GM19463 (cell line): ENCODE measurements around the gene CCBE1.
"Not testable (repeated sequence)": the region's sequence is repeated elsewhere in the genome, so short reads cannot be mapped to it uniquely, and the experiment has no call there.

Experiments
- ATAC-seq: cut with Tn5 transposase; IDR thresholded peaks from one replicate; pipeline ENCODE4 v1.9.1; 2021; ENCODE audit warnings: mild to moderate bottlenecking, moderate library complexity; ENCODE audit not compliant: unreplicated experiment

Gene CCBE1

DNA sequence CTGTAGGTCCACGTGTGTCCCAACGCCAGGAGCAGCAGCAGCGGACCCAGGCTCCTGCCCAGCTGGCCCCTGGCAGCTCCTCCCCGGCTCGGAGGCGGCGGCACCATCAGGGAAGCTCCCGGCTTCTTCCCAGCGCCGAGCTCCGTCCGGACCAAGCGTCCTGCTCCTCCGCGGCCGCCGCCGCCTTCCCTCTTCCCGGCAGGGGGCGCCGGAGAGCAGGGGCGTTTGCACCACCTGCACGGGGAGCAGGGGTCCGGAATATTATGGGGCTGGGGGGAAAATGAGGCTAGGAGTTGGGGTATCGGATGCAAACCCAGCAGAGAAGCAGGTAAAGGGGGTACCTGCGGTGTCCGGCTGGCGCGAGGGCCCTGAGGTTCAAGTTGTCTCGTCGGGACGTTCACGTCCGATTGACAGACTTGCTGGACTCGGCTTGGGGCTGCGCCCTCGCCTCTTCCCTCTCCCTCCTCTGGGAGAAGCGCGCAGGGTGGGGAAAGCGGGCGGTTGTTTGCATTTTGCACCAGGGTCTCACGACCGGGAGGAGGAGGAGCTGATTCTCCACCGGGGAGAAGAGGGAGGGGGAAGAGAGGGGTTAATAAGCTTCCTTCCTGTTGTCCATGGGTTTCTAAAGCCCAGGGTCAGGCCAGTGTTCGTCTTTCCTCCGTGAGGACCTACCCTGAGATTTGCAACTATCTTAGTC lies at the start of gene CCBE1:
TSS of gene CCBE1 (minus strand) at position 188 of the 697 bp plus-strand sequence.
- ATAC-seq = peak; percentile 62

DNA sequence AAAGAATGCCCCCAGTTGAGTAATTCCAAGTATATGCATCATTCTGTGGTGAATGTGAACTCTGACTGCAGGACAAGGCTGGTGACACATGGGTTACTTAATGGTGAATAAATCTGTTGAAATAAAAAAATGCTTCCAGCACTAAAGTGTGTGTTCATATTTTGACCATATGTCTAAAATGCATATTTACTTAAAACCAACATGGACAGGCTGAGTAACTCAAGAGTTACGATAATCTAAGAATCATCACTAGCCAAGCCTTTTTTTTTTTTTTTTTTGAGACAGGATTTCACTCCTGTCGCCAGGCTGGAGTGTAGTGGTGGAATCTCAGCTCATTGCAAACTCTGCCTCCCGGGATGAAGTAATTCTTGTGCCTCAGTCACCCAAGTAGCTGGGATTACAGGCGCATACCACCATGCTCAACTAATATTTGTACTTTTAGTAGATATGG lies 47.1 kb upstream of the CCBE1 start:
- no peak for ATAC-seq

DNA sequence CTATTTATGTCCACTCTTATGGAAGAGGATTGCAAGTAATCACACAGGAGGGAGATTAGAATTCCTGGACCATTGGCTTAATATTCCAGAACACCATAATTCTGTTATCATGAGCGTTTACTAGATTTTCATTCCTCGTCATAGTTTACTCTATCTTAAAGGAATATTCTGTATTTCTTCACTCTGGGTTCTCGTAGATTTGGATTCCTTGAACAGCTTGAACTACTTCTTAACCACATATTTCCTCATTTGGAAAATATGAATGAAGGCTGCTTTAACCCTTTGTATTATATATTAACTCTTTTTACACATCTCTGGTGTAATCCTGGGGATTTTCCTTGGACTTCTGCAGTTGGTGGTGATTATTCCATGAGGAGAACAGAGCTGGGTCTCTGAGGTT lies 46.3 kb upstream of the CCBE1 start:
- ATAC-seq = no peak

DNA sequence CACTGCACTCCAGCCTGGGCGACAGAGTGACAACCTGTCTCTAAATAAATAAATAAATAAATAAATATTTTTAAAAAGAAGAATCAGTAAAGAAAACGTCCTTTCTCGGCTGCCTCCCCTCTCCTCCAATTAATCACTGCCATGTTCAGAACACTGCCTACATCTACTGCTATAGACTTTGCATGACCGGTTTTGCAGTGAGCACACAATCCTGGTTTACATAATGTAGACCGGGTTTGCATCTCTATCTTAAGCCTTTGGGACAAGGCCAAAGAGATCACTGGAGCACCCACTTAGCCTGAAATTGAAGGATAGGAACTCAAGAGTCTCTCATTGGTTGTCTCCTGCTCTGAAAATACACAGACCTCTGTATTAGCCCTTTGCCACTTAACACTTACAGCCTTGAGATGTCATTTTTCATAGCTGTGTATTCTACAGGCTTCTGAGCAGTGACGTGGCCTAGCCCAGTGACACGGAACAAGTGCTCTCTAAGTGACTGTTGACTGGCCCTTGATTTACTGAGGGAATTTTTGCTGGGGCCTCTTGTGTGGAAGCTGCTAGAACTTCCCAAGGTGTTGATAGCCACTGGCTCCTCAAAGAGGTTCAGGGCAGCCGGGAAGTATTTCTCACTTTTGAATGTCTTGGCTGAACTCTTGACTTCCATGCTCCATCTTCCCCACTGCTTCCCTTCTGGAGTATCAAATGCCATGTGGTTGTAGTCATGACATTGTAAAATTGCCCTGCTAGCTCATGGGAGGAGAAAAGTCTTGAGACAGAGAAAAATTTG lies 45.3 kb upstream of the CCBE1 start:
- no peak for ATAC-seq

DNA sequence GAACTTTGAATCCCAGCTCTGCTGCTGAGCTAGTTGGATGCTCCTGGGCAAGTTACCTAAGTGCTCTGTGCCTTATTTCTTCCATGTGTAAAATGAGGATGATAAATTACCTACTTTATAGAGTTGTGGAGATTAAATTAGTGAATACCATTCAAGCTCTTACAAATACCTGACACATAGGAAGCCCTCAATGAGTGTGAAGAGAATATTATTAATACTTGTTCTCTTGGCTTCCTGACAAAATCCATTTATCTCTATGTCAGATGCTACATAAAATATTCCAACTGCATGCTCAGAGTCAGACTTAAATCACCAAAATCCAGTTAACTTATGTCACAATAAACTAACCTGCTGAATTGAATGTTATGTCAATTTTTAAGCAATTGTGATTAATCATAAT lies 42.9 kb upstream of the CCBE1 start:
- no peak for ATAC-seq

DNA sequence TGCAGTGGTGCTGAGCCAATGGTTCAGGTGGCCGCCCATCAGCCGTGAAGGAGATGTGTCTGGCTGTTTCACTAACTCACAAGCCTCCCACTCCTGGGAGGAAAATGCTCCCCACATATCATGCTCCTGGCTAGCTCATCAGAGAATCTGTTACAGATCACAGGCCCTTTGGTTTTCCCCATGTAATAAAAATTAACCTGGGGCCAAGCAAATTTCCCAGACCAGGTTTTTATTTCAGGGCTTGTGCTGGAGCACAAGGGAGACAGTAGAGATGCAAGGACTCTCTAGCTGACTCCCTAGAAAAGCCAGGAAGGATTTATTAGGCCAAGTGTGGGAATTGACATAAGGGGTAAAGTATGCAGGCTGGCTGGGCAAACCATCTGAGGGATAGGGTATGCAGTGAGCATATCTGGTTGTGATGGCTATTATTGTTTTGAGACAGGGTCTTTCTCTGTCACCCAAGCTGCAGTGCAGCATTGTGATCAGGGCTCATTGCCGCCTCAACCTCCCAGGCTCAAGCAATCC lies 40.6 kb upstream of the CCBE1 start:
- ATAC-seq = no peak

DNA sequence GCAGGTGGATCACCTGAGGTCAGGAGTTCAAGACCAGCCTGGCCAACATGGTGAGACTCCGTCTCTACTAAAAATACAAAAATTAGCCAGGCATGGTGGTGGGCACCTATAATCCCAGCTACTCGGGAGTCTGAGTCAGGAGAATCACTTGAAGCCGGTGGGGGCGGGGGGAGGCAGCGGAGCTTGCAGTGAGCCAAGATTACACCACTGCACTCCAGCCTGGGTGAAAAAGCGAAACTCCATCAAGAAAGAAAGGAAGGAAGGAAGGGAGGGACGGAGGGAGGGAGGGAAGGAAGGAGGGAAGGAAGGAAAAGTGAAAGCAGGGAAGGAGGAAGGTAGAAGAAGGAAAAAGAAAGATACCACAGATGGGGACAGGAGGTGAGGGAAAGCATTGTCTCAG lies 40.1 kb upstream of the CCBE1 start:
- not testable (repeated sequence) for ATAC-seq

DNA sequence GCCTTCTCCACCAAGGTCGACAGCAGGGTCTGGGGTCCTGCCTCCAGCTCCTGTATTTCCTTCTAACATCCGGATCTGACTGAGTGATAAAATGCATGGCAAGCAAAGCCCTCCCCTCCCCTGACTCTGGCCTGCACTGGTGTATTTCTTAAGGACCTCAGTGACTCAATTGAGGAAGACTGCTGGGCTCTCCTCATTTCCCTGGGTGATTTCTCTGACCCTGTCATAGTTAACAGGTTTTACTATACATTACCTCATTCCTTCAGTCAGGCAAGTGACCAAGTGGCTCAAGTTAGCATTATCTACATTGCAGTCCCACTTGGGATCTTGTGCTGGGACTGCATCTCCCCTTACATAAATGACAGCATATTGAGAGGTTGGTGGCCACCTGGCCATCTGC lies 38.8 kb upstream of the CCBE1 start:
- no peak for ATAC-seq

DNA sequence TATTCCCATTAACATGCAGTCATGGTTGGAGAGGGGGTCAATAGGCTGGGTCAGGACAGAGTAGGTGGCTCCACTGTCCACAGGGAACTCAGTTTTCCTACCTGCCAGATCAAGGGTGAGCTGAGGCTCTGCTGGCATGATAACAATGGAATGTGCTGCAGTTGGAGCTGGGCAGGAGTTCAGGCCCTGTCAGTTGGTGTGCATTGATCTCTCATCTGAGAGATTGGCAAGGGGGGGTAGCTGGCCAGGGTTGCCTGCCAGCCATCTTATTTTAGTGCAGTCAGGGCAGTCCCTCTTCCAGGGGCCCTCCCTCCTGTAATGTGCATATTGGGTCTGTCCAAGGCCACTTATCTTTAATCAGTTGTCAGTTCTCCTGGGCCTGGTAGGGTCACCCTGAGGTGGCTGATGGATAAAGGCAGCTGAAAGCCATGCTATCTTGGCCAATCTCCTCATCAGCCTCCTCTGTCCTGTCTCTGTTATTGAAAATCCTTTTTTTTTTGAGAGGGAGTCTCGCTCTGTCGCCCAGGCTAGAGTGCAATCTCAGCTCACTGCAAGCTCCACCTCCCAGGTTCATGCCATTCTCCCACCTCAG lies 38.1 kb upstream of the CCBE1 start:
- ATAC-seq = no peak

DNA sequence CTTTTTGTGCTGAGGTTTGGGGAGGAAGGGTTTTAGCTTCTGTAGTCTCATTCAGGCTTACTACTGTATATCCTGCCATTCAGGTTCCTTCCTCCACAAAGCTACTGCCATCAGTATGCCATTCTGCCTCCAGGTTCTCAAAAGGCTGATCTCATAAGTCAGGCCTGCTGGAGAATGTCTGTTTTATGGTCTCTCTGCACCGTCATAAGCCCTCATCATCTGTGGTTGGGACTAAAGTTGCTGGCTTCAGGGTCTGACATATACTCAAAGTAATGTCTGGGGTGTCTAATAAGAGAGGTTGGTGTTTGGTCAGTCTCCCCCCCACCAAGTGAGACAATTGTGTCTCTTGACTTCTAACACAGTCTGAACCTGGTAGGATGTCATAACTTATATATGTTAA lies 36.2 kb upstream of the CCBE1 start:
- ATAC-seq = no peak

DNA sequence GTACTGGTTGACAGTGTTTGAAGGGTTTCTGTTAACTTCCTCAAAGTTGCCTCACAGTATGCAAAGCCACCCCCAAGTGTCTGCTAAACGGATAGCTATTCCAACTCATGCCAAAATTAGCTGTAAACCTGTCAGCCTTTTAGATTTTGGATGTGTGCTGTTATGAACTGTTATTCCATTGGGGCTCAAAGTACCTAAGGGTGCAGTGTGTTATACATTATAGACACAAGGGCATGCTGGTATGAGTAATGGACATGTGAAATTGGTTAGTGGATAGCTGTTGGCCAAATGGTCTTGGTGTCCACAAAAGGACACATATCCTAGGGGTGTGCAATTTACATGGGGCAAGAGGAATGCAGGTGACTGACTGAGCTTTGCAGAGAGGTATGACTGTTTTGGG lies 33.7 kb upstream of the CCBE1 start:
- no peak for ATAC-seq

DNA sequence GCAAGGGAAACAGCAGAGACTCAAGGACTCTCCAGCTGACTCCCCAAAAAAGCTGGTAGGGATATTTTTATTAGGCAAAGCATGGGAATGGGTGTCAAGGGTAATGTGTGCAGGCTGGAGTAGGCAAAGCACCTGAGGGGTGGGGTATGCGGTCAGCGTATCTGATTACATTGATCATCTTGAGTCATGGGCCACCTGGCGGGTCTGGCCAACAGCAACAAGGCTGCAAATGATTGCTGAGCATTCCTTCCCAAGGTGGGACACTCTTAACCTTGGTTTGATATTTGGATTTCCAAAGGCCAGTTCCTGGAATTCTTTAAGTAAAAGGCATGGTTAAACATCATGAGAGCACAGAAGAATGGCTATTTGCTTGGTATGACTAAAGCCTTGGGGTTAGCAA lies 32.6 kb upstream of the CCBE1 start:
- no peak for ATAC-seq

DNA sequence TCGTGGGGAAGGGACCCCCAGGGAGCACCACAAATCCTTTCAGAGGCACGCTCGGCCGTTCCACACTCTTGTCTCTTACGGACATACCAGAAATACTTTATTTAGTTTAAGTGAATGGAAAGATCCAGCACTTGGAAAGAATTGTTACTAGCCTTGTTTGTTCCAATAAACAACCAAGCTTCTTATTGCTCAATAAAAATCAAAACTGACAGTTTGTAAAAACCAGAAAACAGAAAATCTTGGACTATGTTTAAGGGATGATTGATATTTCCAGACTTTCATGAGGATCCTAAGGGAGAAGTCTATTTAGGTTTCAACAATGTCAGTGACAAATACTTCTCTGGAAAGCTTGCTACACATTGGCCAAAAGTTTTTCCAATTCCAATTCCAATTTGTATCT lies 31.6 kb upstream of the CCBE1 start:
- no peak for ATAC-seq

DNA sequence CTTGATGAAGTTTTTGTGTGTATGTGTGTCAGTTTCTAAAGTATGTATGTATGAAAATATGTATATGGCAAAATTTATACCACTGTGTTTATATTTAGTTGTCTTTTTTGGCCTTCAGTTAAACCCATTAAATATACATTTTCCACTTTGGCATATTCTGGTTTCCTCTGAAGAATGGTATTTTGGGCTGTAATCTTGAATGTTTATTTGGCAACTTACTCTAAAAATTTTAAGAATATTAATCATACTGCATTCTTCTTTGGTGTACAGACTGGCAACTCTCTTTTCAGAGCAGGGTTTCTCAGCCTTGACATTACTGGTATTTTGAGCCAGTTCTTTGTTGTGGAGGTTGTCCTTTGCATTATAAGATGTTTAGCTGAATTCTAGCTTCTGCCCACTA lies 27.9 kb upstream of the CCBE1 start:
- no peak for ATAC-seq

DNA sequence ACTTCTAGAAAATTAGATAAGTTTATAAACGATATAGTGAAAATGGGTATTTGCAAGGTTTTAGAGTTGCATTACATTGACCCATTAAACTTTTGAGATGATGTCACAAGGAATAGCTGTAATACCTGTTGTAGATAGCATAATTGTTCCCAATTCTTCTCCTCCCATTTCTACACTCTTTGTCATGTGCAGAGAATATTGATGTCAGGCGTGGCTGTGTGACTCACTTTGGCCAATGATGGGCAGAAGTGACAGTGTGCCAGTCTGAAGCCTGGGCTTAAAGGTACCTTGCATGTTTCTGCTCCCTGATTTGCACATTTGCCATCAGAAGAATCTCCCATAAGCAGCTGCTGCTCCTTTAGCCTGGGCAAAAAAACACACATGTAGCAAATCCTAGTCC lies 26.9 kb upstream of the CCBE1 start:
- ATAC-seq = no peak

DNA sequence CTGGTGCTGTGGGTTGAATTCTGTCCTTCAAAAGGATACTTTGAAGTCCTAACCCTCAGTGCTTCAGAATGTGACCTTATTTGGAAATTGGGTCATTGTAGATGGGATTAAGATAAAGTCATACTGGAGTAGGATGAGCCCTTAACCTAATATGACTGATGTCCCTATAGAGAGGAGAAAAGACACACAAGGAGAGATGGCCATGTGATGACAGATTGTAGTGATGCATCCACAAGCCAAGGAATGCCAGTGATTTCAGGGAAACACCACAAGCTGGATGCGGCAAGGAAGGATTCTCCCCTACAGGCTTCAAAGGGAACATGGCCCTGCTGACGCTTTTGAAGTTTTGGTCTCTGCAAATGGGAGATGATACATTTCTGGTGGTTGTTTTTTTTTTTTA lies 24.7 kb upstream of the CCBE1 start:
- ATAC-seq = no peak

DNA sequence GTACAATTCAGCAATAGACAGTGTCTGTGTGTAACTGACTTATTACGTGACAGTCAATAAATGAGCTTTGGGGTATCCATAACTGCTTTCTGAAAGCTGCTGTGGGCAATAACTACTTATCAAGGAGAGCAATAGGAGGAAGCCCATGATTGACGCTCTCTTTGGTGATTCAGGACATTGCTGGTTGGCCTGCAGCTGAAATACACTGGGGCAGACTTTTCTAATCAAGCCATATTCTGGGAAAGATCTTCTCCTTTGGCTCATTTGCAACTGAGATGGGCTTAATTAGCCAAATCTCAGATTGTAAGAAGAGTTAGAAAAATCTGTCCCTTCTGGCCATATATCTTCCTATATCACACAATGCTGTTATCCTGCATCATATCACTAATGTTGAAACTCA lies 24.0 kb upstream of the CCBE1 start:
- ATAC-seq = no peak

DNA sequence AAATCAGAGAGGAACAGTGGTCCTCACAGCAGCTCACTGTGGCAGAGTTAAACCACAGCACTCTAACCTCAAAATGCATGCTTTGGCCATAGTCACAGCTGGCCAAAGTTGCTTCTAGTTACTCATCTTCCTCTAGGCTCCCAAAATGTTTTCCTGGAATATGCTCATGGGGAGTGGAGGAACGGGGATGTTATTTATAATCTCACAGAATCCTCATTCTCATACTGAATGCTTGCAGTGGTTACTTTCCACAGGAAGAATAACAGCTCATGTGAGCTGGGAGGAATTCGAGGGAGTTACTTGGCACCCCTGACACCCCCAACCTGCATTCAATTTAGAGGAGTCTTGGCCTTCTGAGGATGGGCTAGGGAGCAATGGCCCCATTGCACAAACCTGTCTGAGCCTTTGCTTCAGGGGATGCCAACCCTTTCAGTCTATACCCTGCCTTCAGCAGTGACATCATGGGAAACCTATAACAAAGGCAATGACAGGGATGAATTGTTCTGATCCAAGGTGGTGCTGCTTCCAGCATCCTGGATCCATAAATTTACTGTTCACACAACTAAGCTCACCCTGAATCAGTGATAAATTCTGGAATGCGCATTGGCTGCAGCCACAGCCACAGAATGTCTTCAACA lies 22.4 kb upstream of the CCBE1 start:
- no peak for ATAC-seq

DNA sequence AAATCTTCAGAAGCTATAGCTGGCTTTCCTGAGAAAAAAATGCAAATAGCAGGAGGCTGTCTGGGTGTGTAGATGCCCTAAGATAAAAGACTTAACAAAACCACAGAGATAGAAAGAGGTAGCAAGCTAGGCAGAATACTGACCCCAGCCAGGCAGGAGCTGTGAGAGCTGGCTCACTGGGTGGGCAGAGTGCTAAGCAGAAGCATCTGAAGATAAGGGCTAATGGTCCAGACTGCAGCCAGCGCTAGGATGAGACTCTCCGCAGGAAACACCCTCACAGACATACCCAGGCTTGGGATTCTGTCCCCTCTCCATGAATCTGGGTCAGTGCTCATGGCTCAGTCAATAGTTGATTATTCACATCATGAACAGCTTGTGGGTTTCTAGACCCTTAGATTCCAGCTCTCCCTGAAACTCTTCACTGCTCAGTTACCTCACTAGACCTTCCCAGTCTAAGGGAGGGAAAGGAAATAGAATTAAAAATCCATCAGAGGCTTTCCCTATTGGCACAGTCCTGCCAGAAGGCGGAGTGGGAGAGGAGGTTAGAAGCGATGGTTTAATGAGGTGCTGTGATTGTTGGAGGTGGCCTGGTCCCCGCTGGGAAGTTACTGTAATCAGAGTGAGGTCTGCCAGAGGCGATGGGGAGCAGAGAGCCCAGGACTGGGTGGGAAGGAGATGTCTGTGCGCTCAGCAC lies 21.4 kb upstream of the CCBE1 start:
- ATAC-seq = no peak

DNA sequence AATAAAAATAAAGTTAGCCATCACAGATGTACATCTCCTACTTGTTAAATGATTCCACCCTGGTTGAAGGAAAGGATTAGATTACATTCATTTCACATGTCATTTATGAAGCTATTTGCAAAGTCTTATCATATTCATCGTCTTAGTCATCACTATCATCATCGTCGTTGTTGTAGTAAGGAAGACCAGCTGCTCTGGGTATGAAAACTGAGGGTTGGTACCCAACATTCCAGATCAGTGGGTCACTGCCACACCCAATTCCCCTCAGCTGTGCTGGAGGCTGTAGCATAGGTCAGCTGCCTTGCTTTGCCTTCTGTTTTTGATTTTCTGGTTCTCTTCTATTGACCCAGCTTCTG lies 20.9 kb upstream of the CCBE1 start:
- ATAC-seq = no peak

DNA sequence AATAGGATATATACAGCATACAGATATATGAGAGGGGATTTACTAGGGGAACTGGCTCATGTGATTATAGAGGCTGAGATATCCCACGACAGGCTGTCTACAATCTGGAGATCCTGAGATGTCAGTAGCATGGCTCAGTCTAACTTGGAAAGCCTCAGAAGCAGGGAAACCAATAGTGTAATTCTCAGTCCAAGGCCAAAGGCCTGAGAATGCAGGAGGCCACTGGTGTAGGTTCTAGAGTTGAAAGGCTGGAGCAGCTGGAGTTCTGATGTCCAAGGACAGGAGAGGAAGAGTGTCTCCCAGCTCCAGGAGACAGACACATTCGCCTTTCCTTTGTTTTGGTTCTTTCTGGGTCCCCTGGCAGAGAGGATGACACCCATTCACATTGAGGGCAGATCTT lies 20.1 kb upstream of the CCBE1 start:
- no peak for ATAC-seq
